ENCODE data around the gene TMEM51. TPM values are rescaled to one million over a fixed set of nuclear protein-coding genes. Genes with fewer than 3 reads are reported as not detected.

The TMEM51 gene
- total and polyA plus RNA-seq, 2 of the 13 experiments (the other 11 are each of a cell fraction or from before 2014, with no cell fraction given): 12.2 to 22.3 TPM

GRCh38 chr1:15114884-15115283, 38.7 kb upstream of the TMEM51 start (continued):
- TF ChIP-seq KDM2A (CRISPR knock-in tag; IDR thresholded peaks at IDR 0.05; ENCODE audit: borderline replicate concordance, low read depth): no peak
- no peak for TF ChIP-seq ATF1 (CRISPR knock-in tag; IDR thresholded peaks at IDR 0.05)
- TF ChIP-seq PHF20 (CRISPR knock-in tag; IDR thresholded peaks at IDR 0.05): no peak
- no peak for TF ChIP-seq KIAA2018 (CRISPR knock-in tag; IDR thresholded peaks at IDR 0.05; ENCODE audit: borderline replicate concordance)
- TF ChIP-seq, protein P1, sequence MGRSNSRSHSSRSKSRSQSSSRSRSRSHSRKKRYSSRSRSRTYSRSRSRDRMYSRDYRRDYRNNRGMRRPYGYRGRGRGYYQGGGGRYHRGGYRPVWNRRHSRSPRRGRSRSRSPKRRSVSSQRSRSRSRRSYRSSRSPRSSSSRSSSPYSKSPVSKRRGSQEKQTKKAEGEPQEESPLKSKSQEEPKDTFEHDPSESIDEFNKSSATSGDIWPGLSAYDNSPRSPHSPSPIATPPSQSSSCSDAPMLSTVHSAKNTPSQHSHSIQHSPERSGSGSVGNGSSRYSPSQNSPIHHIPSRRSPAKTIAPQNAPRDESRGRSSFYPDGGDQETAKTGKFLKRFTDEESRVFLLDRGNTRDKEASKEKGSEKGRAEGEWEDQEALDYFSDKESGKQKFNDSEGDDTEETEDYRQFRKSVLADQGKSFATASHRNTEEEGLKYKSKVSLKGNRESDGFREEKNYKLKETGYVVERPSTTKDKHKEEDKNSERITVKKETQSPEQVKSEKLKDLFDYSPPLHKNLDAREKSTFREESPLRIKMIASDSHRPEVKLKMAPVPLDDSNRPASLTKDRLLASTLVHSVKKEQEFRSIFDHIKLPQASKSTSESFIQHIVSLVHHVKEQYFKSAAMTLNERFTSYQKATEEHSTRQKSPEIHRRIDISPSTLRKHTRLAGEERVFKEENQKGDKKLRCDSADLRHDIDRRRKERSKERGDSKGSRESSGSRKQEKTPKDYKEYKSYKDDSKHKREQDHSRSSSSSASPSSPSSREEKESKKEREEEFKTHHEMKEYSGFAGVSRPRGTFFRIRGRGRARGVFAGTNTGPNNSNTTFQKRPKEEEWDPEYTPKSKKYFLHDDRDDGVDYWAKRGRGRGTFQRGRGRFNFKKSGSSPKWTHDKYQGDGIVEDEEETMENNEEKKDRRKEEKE (IDR thresholded peaks at IDR 0.05): no peak
- TF ChIP-seq RBFOX2 (IDR thresholded peaks at IDR 0.05; ENCODE audit: low read depth, low read length): no peak
- TF ChIP-seq KLF15 (CRISPR knock-in tag; IDR thresholded peaks at IDR 0.05; ENCODE audit: borderline replicate concordance): no peak
- TF ChIP-seq IKZF1 (IDR thresholded peaks at IDR 0.05): no peak
- no peak for TF ChIP-seq FOXP1 (IDR thresholded peaks at IDR 0.05)
- TF ChIP-seq FOXP1 (CRISPR knock-in tag; IDR thresholded peaks at IDR 0.05): no peak
- no peak for TF ChIP-seq MAZ (IDR thresholded peaks at IDR 0.05; ENCODE audit: borderline replicate concordance, low read depth, low read length)
- no peak for TF ChIP-seq MAZ (CRISPR knock-in tag; IDR thresholded peaks at IDR 0.05; ENCODE audit: low read depth)
- no peak for TF ChIP-seq KLF9 (CRISPR knock-in tag; IDR thresholded peaks at IDR 0.05; ENCODE audit: low read depth)
- TF ChIP-seq ZNF557 (CRISPR knock-in tag; IDR thresholded peaks at IDR 0.05): no peak
